Skeletal muscle cell (primary cell): Measurements from ENCODE around the gene FMNL2.

Experiments used
- DNase-seq: peaks from one replicate; pipeline ENCODE4 v3.0.0-alpha.2; 2010; ENCODE audit warnings: low read depth
- H3K4me3 ChIP-seq: 2 replicates; pipeline ENCODE4 v1.5.1; 2011; ENCODE audit warnings: low read depth, mild to moderate bottlenecking, control low read depth, low read length, moderate library complexity

FMNL2 gene

GRCh38 chr2:152637251-152637650 is 302.3 kb downstream of the FMNL2 start:
- no peak for DNase-seq
- H3K4me3 ChIP-seq = no peak overlapping the region

DNA sequence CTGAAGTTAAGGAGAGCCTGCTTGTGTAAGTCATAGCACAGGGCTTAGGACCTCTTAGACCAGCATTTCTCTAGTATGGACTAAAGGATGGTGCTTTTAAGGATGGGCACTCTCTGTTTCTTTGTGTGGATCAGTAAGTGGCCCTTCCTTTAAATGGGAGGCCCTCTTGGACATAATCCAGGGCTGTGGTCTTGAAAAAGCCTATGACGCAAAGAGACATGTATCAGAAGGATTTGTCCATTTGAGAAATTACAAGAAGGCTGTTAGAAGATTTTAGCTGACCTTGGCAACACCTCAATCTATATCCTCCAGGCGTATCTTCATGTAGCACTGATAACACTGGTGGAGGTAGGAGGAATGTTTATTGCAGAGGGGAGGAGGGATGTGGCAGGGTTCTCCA is 303.1 kb downstream of the FMNL2 start:
- H3K4me3 ChIP-seq = no peak overlapping the region
- DNase-seq = no peak

- DNase-seq = no peak
- H3K4me3 ChIP-seq = no peak overlapping the region
Observed at GRCh38 chr2:152638590-152638989, 303.6 kb downstream of the FMNL2 start.

DNA sequence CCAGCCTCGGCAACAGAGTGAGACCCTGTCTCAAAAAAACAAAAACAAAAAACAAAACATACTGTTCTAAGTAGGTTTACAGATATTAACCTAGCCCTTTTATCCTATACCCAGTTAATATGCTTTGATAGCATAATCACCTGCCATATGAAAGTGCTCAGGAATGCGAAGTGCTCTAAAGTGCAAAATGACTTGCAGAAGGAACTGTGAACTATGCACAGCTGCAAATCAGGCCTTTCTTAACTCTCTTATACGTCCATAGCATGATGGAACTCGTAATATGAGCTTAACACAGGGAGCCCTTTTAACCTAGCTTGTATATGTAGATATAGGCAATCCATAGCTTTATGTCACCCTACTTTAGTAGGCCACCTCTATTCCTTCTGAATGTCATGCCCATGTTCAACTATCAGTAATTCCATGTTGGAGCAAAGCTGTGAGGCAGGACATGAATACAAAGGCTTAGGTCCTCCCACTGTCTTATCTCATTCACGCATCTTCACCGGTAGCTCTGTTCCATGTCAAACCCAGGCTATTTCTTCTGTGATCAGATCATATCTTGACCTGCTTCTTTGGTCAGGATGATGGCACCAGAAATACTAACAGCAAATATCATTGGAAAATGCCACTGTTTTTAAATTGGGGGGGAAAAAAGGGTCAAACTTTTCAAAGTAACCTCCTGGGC is 309.4 kb downstream of the FMNL2 start:
- DNase-seq = no peak

GRCh38 chr2:152646264-152646663 is 311.3 kb downstream of the FMNL2 start:
- DNase-seq = no peak
- no peak overlapping the region for H3K4me3 ChIP-seq

More for the DNA sequence above, 309.4 kb downstream of the FMNL2 start:
- H3K4me3 ChIP-seq = no peak overlapping the region

GRCh38 chr2:152646775-152647174 is 311.8 kb downstream of the FMNL2 start:
- no peak overlapping the region for H3K4me3 ChIP-seq
- DNase-seq = peak; percentile 71

DNA sequence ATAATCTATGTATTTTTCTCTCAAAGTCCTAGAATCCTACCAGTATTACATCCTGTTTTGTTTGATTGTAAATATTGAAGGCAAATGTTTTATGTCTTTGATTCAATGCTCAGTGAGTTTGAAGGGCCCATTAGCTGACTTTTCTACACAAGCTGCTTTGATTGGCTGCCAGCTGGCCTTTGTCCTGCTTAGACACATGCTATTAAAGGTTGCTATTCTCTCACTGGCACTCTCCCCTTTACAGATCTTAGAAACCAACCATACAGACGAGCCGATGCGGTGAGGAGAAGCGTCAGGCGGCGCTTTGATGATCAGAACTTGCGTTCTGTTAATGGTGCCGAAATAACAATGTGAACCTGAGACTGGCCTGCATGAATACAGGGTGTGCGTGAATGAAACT is 312.6 kb downstream of the FMNL2 start:
- H3K4me3 ChIP-seq = no peak overlapping the region
- DNase-seq = no peak

GRCh38 chr2:152648336-152648735 is 313.4 kb downstream of the FMNL2 start:
- no peak overlapping the region for H3K4me3 ChIP-seq
- DNase-seq = no peak

DNA sequence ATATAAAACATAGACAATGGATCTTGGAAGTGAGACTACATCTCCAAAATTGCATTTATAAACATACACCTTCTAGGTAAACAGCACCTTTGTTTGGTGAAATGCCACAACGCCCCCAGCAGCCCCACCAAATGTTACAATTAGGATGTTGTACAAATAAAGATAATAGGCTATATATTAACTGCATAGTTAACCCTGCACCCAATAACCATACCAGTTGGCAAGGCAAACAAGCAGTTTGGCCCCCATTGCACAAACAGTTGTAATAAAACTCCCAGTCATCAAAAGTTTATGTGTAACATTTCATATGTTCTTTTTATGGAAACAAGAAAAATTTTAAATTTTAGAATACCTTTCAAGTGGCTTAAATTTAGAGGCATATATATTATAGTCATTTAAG is 315.0 kb downstream of the FMNL2 start:
- no peak for DNase-seq
- H3K4me3 ChIP-seq = no peak overlapping the region

GRCh38 chr2:152650768-152651371 is 315.9 kb downstream of the FMNL2 start:
- no peak for DNase-seq
- H3K4me3 ChIP-seq = no peak overlapping the region

GRCh38 chr2:152651834-152652233 is 316.9 kb downstream of the FMNL2 start:
- H3K4me3 ChIP-seq = no peak overlapping the region
- DNase-seq = no peak

DNA sequence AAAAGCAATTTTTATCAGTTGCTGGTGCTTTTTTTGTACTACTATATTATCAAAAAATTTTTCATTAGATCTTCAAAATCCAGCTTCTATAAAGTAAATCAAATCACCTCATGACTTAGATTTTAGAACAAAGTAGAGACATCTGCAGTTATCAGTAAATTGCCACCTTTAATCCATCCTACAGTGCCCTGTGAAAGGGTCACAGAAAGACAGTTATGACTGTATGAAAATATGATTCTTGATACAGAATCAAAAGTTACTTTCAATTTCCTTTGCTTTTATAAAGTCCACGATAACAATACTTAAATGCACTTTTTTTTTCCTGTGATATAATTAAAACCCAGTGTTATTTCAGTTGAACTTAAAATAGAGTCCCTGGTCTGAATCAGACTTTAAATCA is 320.9 kb downstream of the FMNL2 start:
- no peak for DNase-seq
- H3K4me3 ChIP-seq = no peak overlapping the region

DNA sequence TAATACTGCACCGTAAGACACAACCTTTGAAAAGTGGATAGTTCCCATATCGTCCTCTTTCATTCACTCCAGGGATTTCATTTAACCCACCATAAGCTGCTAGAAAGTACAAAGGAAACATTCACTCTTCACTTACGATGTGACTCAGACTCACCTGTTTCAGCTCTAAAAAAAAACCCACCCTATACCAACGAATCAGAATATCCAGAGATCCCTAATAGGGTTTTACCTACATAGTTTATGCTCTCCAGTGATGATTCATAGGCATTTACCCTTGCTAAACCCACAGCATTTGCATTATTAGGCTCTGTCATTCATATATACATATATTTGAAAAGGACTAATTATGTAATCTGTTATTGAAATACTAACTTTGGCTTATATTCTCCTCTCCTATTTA is 322.1 kb downstream of the FMNL2 start:
- DNase-seq = no peak
- no peak overlapping the region for H3K4me3 ChIP-seq

GRCh38 chr2:152658221-152658620 is 323.2 kb downstream of the FMNL2 start:
- H3K4me3 ChIP-seq = no peak overlapping the region
- DNase-seq = no peak

DNA sequence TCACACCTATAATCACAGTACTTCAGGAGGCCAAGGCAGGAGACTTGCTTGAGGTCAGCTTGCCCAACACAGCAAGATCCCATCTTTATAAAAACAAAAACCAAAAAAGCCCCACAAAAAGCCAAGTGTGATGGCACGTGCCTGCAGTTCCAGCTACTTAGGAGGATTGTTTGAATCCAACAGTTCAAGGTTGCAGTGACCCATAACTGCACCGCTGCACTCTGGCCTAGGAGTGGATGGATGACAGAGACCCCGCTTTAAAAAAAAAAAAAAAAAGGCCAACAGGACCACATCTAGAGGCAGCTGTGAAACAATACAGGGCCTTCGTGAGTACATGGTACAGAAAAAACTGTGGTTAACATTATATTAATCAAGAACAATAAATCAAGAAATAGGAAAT is 326.1 kb downstream of the FMNL2 start:
- H3K4me3 ChIP-seq = no peak overlapping the region
- DNase-seq = no peak

DNA sequence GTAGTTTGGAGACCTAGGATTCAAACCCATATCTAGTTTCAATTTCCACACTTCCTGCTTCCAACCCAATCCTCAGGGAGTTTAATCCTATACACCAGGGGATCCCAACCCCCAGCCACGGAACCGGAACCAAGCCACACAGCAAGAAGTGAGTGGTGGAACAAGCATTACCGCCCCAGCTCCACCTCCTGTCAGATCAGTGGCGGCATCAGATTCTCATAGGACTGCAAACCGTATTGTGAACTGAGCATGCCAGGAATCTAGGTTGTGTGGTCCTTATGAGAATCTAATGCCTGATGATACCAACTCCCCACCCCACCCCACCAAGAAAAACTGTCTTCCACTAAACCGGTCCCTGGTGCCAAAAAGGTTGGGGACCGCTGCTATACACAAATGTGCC is 329.8 kb downstream of the FMNL2 start:
- DNase-seq = no peak
- no peak overlapping the region for H3K4me3 ChIP-seq

GRCh38 chr2:152674334-152674733 is 339.4 kb downstream of the FMNL2 start:
- no peak for DNase-seq
- H3K4me3 ChIP-seq = no peak overlapping the region

DNA sequence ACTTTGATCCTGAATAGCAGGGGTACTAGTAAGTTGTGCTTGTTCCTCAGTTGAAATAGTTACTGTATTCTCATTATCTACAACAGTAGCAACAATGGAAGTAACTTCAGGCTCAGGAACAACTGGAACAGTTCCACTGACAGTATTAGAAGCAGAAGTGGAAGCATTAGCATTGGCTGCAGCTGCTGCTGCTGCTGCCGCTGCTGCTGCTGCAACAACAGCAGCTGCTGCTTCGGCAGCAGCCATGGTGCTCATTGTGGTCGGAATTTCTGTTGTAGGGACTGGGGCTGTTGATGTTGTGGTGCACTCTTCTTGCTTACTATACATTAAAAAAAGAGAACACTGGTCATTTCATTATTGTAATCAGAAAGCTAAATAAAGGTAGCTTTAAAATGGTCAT is 341.5 kb downstream of the FMNL2 start:
- peak; percentile 6 for DNase-seq

GRCh38 chr2:152678808-152679207 is 343.8 kb downstream of the FMNL2 start:
- no peak overlapping the region for H3K4me3 ChIP-seq
- DNase-seq = no peak

More for the DNA sequence above, 341.5 kb downstream of the FMNL2 start:
- H3K4me3 ChIP-seq = no peak overlapping the region

DNA sequence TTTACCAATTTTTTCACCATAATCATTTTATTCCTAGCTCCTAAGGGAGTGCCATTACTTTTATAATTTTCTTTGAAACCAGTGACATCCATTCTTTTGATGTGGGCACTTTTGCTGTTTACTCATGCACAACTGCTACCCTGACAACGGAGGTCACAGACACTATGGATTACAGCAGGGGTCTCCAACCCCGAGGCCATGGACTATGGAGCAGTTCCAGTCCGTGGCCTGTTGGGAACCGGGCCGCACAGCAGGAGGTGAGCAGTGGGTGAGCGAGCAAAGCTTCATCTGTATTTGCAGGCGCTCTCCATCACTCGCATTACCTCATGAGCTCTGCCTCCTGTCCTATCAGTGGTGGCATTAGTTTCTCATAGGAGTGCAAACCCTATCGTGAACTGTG is 347.7 kb downstream of the FMNL2 start:
- no peak overlapping the region for H3K4me3 ChIP-seq
- DNase-seq = no peak

GRCh38 chr2:152683400-152683799 is 348.4 kb downstream of the FMNL2 start:
- DNase-seq = no peak
- no peak overlapping the region for H3K4me3 ChIP-seq
